GM21723 (cell line): ENCODE data around the gene LAMB4.

ENCODE experiments used
- ATAC-seq: cut with Tn5 transposase; IDR thresholded peaks from one replicate; pipeline ENCODE4 v1.9.1; 2021; ENCODE audit warnings: mild to moderate bottlenecking, moderate library complexity; ENCODE audit not compliant: unreplicated experiment

LAMB4 gene

GRCh38 chr7:108000875-108001763 lies 129.0 kb downstream of the LAMB4 start:
- no peak for ATAC-seq

- ATAC-seq: no peak
Measured at GRCh38 chr7:107999779-108000560, 130.2 kb downstream of the LAMB4 start.

GRCh38 chr7:107998660-107999480 lies 131.3 kb downstream of the LAMB4 start:
- ATAC-seq: no peak

- ATAC-seq: no peak
Measured at GRCh38 chr7:107998150-107998549, 132.0 kb downstream of the LAMB4 start.

GRCh38 chr7:107996072-107996882 lies 133.9 kb downstream of the LAMB4 start:
- ATAC-seq: no peak

GRCh38 chr7:107995184-107996071 lies 134.7 kb downstream of the LAMB4 start:
- no peak for ATAC-seq

GRCh38 chr7:107994421-107995030 lies 135.6 kb downstream of the LAMB4 start:
- no peak for ATAC-seq

GRCh38 chr7:107993891-107994291 lies 136.3 kb downstream of the LAMB4 start:
- ATAC-seq: no peak

- no peak for ATAC-seq
Measured at GRCh38 chr7:107989618-107990373, 140.4 kb downstream of the LAMB4 start.

GRCh38 chr7:107982918-107983389 lies 147.2 kb downstream of the LAMB4 start:
- no peak for ATAC-seq

GRCh38 chr7:107982042-107982840 lies 147.9 kb downstream of the LAMB4 start:
- ATAC-seq: no peak

- ATAC-seq: no peak
Measured at GRCh38 chr7:107981466-107981865, 148.7 kb downstream of the LAMB4 start.

GRCh38 chr7:107980671-107981190 lies 149.4 kb downstream of the LAMB4 start:
- no peak for ATAC-seq

GRCh38 chr7:107980171-107980570 lies 150.0 kb downstream of the LAMB4 start:
- ATAC-seq: no peak

GRCh38 chr7:107978815-107979408 lies 151.2 kb downstream of the LAMB4 start:
- ATAC-seq: no peak

GRCh38 chr7:107977048-107977447 lies 153.1 kb downstream of the LAMB4 start:
- no peak for ATAC-seq

- ATAC-seq: no peak
Measured at GRCh38 chr7:107976620-107977019, 153.5 kb downstream of the LAMB4 start.
